ENCODE results near the gene MTHFSD.
A peak's percentile ranks its signal among the peaks of the same experiment; 100 is the strongest.

Gene MTHFSD

GRCh38 chr16:86575095-86575685, 20.2 kb upstream of the MTHFSD start:
- Mint-ChIP-seq H3K27me3 (ENCODE audit: low read depth) (peaks cover 97% of the 10 kb centered on the region), H3K4me1 (peaks cover 64% of the 10 kb centered on the region), H3K27ac (peak overlapping the region; percentile 94 to 97 (median 96)), H3K9me3 (no peaks in the 10 kb centered on the region), H3K4me3 (peak overlapping the region; percentile 87 to 92 (median 91)), H3K36me3 (ENCODE audit: low read depth) (peaks cover 37% of the 10 kb centered on the region)
- no peak for TF ChIP-seq CTCF (IDR thresholded peaks at IDR 0.05; ENCODE audit: unreplicated experiment in 3 of 3)

GRCh38 chr16:86574646-86575045, 19.6 kb upstream of the MTHFSD start:
- Mint-ChIP-seq H3K27me3 (ENCODE audit: low read depth) (peaks cover 97% of the 10 kb centered on the region), H3K4me3 (peak overlapping the region; percentile 66 to 92 (median 87)), H3K27ac (peak overlapping the region; percentile 94 to 97 (median 96)), H3K4me1 (peaks cover 61% of the 10 kb centered on the region), H3K36me3 (ENCODE audit: low read depth) (peaks cover 43% of the 10 kb centered on the region), H3K9me3 (no peaks in the 10 kb centered on the region)
- no peak for TF ChIP-seq CTCF (IDR thresholded peaks at IDR 0.05; ENCODE audit: unreplicated experiment in 3 of 3)

- peaks cover 100% of the 10 kb centered on the region for H3K27me3 Mint-ChIP-seq (ENCODE audit: low read depth)
- H3K4me1 Mint-ChIP-seq, result peaks cover 59% of the 10 kb centered on the region
- H3K9me3 Mint-ChIP-seq, result no peaks in the 10 kb centered on the region
- peaks cover 50% of the 10 kb centered on the region for H3K36me3 Mint-ChIP-seq (ENCODE audit: low read depth)
- TF ChIP-seq CTCF (IDR thresholded peaks at IDR 0.05; ENCODE audit: unreplicated experiment in 3 of 3), result no peak
- peak overlapping the region; percentile 88 to 97 (median 94) for H3K27ac Mint-ChIP-seq
- peak overlapping the region; percentile 65 to 90 (median 87) for H3K4me3 Mint-ChIP-seq
Measured at GRCh38 chr16:86573646-86574508, 18.8 kb upstream of the MTHFSD start.

- H3K9me3 Mint-ChIP-seq, result no peaks in the 10 kb centered on the region
- peak overlapping the region; percentile 65 to 90 (median 87) for H3K4me3 Mint-ChIP-seq
- H3K4me1 Mint-ChIP-seq, result peaks cover 53% of the 10 kb centered on the region
- TF ChIP-seq CTCF (IDR thresholded peaks at IDR 0.05; ENCODE audit: unreplicated experiment in 3 of 3), result no peak
- H3K27ac Mint-ChIP-seq, result peak overlapping the region; percentile 30 to 97 (median 94)
- peaks cover 98% of the 10 kb centered on the region for H3K27me3 Mint-ChIP-seq (ENCODE audit: low read depth)
- peaks cover 53% of the 10 kb centered on the region for H3K36me3 Mint-ChIP-seq (ENCODE audit: low read depth)
Measured at GRCh38 chr16:86573215-86573614, 18.2 kb upstream of the MTHFSD start.

GRCh38 chr16:86572606-86573005, 17.6 kb upstream of the MTHFSD start:
- Mint-ChIP-seq H3K4me1 (peaks cover 47% of the 10 kb centered on the region), H3K36me3 (ENCODE audit: low read depth) (peaks cover 53% of the 10 kb centered on the region), H3K27ac (peak overlapping the region; percentile 89 to 97 (median 95)), H3K4me3 (peak overlapping the region; percentile 87 to 90 (median 89)), H3K27me3 (ENCODE audit: low read depth) (peaks cover 93% of the 10 kb centered on the region), H3K9me3 (no peaks in the 10 kb centered on the region)
- TF ChIP-seq CTCF (IDR thresholded peaks at IDR 0.05; ENCODE audit: unreplicated experiment in 3 of 3), result no peak

Data from nephron (organoid).